HepG2 (cell line): Measurements from ENCODE around the gene CARHSP1. TPM values are rescaled to one million over a fixed set of nuclear protein-coding genes. Genes with fewer than 3 reads are reported as not detected.

Source experiments
- AKAP8 ChIP-seq: sonication (generic); formaldehyde crosslinking; IDR thresholded peaks from 2 replicates; pipeline ENCODE4 v1.5.1; 2020; ENCODE audit warnings: mild to moderate bottlenecking, missing genetic modification reagents
- DMAP1 ChIP-seq: IDR thresholded peaks from 2 replicates; pipeline ENCODE4 v1.6.1; 2016
- KDM4B ChIP-seq: sonication (generic); formaldehyde crosslinking; IDR thresholded peaks from 2 replicates; pipeline ENCODE4 v1.4.0; 2020; ENCODE audit warnings: missing genetic modification reagents
- KLF11 ChIP-seq: IDR thresholded peaks from 2 replicates; pipeline ENCODE4 v1.6.1; 2016; ENCODE audit warnings: missing compliant biosample characterization
- NCOA2 ChIP-seq: sonication (generic); formaldehyde crosslinking; IDR thresholded peaks from 2 replicates; pipeline ENCODE4 v1.8.0; 2022; ENCODE audit warnings: inconsistent platforms
- TAF1 ChIP-seq: sonication (generic); formaldehyde crosslinking; IDR thresholded peaks from 2 replicates; pipeline ENCODE4 v1.4.0; 2020; ENCODE audit warnings: missing genetic modification reagents
- ZNF562 ChIP-seq: sonication (generic); formaldehyde crosslinking; IDR thresholded peaks from 2 replicates; pipeline ENCODE4 v1.8.0; 2022; ENCODE audit warnings: missing genetic modification reagents, borderline replicate concordance
- polyA plus RNA-seq, 8 experiments: library from polyadenylated mRNA; depleted of rRNA in 3 of 8; stranded (reverse) in 7 of 8; unstranded in 1 of 8; fragments of >200 nt; fragmentation: Illumina TruSeq in 4 of 8; extraction: Trizol in 4 of 8; gene quantifications; 2 replicates each; pipeline versions ENCODE4 v1.2.1 to v1.2.3, GENCODE V29; 2011 to 2016; ENCODE audit warnings: low read depth in 4 of 8, missing spikeins in 1 of 8, mixed read lengths in 1 of 8; ENCODE audit not compliant: insufficient read depth in 1 of 8
- total RNA-seq, 5 experiments: library from RNA; depleted of rRNA; stranded (reverse); fragments of >200 nt; fragmentation: Illumina TruSeq; extraction: Trizol; gene quantifications; 2 replicates each; pipeline ENCODE4 v1.2.3, GENCODE V29; 2016; ENCODE audit warnings: low read depth in 1 of 5
- TF ChIP-seq, protein P1 (sequence below), 2 experiments: IDR thresholded peaks; 2 replicates each; pipeline ENCODE4 v1.6.1; 2011 to 2012; ENCODE audit warnings: low read length in 2 of 2, borderline replicate concordance in 1 of 2, low read depth in 1 of 2, mild to moderate bottlenecking in 1 of 2, moderate library complexity in 1 of 2
- TF ChIP-seq, protein P2 (sequence below): sonication (generic); formaldehyde crosslinking; IDR thresholded peaks from 2 replicates; pipeline ENCODE4 v1.5.0; 2020; ENCODE audit warnings: mild to moderate bottlenecking, missing genetic modification reagents, moderate library complexity
- TF ChIP-seq, protein P3 (sequence below): sonication (generic); formaldehyde crosslinking; IDR thresholded peaks from 2 replicates; pipeline ENCODE4 v1.4.0; 2020; ENCODE audit warnings: missing genetic modification reagents
- TF ChIP-seq, protein P4 (sequence below): sonication (generic); formaldehyde crosslinking; IDR thresholded peaks from 2 replicates; pipeline ENCODE4 v1.5.0; 2020; ENCODE audit warnings: missing genetic modification reagents
- TF ChIP-seq, protein P5 (sequence below): sonication (generic); formaldehyde crosslinking; IDR thresholded peaks from 2 replicates; pipeline ENCODE4 v1.4.0; 2020; ENCODE audit warnings: mild to moderate bottlenecking, low read depth, missing genetic modification reagents
- TF ChIP-seq, protein P6 (sequence below): IDR thresholded peaks from 2 replicates; pipeline ENCODE4 v1.6.1; 2016; ENCODE audit warnings: mild to moderate bottlenecking, missing biosample characterization, missing genetic modification reagents
- TF ChIP-seq, protein P7 (sequence below): sonication (generic); formaldehyde crosslinking; IDR thresholded peaks from 2 replicates; pipeline ENCODE4 v1.5.0; 2020; ENCODE audit warnings: missing genetic modification reagents

Gene CARHSP1
- total and polyA plus RNA-seq, 2 of the 13 experiments (the other 11 are each of a cell fraction or from before 2014, with no cell fraction given), result 173 to 345 TPM

DNA sequence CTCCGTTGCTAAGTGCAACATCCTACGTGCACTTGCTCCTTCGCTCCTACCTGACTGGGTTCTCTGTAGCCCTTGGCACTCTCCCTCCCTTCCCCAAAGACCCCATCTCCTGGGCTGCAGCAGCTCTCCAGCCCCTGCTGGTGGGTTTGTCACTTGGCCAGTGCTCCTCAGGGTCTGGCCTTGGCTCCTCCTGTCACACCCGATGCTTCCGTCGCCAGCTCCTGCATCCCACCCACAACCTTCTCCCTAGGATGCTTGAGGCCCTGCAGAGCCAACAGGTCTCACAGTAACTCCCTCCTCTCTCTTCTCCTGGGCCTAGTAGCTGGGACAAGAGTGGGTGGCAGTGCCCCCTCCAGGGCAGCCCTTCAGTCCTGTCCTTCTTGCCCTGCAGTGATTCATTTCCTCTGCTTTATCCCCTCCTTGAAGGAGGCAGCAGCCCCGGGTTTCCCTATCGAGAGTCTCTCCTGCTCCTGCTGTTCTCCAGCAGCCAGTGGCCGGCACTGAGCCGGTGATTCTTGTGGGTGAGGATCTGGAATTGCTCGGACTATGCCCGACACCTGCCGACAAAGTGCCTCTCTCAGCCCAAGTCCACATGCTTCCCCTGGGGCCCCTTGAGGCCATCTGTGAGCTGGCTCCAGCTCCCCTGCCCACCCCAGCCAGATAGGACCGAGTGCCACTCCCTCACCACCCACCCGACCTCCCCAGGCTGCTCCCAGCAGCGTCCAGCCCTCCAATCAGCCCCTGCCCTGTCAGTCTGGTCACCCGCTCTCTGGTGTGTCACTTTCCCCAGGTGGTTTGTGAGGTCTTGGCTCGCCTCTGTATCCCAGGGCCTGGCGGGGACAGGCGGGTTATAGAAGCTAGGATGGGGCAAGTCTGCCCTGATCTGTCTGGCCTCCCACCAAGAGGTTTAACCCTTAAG is 17.1 kb upstream of the CARHSP1 start (continued):
- TF ChIP-seq, protein P1, sequence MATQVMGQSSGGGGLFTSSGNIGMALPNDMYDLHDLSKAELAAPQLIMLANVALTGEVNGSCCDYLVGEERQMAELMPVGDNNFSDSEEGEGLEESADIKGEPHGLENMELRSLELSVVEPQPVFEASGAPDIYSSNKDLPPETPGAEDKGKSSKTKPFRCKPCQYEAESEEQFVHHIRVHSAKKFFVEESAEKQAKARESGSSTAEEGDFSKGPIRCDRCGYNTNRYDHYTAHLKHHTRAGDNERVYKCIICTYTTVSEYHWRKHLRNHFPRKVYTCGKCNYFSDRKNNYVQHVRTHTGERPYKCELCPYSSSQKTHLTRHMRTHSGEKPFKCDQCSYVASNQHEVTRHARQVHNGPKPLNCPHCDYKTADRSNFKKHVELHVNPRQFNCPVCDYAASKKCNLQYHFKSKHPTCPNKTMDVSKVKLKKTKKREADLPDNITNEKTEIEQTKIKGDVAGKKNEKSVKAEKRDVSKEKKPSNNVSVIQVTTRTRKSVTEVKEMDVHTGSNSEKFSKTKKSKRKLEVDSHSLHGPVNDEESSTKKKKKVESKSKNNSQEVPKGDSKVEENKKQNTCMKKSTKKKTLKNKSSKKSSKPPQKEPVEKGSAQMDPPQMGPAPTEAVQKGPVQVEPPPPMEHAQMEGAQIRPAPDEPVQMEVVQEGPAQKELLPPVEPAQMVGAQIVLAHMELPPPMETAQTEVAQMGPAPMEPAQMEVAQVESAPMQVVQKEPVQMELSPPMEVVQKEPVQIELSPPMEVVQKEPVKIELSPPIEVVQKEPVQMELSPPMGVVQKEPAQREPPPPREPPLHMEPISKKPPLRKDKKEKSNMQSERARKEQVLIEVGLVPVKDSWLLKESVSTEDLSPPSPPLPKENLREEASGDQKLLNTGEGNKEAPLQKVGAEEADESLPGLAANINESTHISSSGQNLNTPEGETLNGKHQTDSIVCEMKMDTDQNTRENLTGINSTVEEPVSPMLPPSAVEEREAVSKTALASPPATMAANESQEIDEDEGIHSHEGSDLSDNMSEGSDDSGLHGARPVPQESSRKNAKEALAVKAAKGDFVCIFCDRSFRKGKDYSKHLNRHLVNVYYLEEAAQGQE (IDR thresholded peaks at IDR 0.05; ENCODE audit: borderline replicate concordance in 1 of 2, low read depth in 1 of 2, low read length in 2 of 2), result no peak
- TF ChIP-seq TAF1 (CRISPR knock-in tag) (no peak), KLF11 (CRISPR knock-in tag) (0 out of 2 replicates have a peak, but pooled peaks have one; percentile 35), AKAP8 (CRISPR knock-in tag) (peak; percentile 17; the same call in 1 of the 2 replicates), DMAP1 (CRISPR knock-in tag) (no peak), ZNF562 (CRISPR knock-in tag) (no peak), NCOA2 (CRISPR knock-in tag) (no peak; the same call in 1 of the 2 replicates), KDM4B (CRISPR knock-in tag) (no peak)
- TF ChIP-seq, protein P2, sequence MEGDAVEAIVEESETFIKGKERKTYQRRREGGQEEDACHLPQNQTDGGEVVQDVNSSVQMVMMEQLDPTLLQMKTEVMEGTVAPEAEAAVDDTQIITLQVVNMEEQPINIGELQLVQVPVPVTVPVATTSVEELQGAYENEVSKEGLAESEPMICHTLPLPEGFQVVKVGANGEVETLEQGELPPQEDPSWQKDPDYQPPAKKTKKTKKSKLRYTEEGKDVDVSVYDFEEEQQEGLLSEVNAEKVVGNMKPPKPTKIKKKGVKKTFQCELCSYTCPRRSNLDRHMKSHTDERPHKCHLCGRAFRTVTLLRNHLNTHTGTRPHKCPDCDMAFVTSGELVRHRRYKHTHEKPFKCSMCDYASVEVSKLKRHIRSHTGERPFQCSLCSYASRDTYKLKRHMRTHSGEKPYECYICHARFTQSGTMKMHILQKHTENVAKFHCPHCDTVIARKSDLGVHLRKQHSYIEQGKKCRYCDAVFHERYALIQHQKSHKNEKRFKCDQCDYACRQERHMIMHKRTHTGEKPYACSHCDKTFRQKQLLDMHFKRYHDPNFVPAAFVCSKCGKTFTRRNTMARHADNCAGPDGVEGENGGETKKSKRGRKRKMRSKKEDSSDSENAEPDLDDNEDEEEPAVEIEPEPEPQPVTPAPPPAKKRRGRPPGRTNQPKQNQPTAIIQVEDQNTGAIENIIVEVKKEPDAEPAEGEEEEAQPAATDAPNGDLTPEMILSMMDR (CRISPR knock-in tag), result peak; percentile 58
- TF ChIP-seq, protein P3, sequence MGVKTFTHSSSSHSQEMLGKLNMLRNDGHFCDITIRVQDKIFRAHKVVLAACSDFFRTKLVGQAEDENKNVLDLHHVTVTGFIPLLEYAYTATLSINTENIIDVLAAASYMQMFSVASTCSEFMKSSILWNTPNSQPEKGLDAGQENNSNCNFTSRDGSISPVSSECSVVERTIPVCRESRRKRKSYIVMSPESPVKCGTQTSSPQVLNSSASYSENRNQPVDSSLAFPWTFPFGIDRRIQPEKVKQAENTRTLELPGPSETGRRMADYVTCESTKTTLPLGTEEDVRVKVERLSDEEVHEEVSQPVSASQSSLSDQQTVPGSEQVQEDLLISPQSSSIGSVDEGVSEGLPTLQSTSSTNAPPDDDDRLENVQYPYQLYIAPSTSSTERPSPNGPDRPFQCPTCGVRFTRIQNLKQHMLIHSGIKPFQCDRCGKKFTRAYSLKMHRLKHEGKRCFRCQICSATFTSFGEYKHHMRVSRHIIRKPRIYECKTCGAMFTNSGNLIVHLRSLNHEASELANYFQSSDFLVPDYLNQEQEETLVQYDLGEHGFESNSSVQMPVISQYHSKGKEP, result 0 out of 2 replicates have a peak, but pooled peaks have one; percentile 16
- TF ChIP-seq, protein P4, sequence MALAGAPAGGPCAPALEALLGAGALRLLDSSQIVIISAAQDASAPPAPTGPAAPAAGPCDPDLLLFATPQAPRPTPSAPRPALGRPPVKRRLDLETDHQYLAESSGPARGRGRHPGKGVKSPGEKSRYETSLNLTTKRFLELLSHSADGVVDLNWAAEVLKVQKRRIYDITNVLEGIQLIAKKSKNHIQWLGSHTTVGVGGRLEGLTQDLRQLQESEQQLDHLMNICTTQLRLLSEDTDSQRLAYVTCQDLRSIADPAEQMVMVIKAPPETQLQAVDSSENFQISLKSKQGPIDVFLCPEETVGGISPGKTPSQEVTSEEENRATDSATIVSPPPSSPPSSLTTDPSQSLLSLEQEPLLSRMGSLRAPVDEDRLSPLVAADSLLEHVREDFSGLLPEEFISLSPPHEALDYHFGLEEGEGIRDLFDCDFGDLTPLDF (CRISPR knock-in tag), result no peak
- TF ChIP-seq, protein P5, sequence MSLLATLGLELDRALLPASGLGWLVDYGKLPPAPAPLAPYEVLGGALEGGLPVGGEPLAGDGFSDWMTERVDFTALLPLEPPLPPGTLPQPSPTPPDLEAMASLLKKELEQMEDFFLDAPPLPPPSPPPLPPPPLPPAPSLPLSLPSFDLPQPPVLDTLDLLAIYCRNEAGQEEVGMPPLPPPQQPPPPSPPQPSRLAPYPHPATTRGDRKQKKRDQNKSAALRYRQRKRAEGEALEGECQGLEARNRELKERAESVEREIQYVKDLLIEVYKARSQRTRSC, result no peak
- TF ChIP-seq, protein P6, sequence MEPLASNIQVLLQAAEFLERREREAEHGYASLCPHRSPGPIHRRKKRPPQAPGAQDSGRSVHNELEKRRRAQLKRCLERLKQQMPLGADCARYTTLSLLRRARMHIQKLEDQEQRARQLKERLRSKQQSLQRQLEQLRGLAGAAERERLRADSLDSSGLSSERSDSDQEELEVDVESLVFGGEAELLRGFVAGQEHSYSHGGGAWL, result no peak
- TF ChIP-seq, protein P7, sequence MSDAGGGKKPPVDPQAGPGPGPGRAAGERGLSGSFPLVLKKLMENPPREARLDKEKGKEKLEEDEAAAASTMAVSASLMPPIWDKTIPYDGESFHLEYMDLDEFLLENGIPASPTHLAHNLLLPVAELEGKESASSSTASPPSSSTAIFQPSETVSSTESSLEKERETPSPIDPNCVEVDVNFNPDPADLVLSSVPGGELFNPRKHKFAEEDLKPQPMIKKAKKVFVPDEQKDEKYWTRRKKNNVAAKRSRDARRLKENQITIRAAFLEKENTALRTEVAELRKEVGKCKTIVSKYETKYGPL (CRISPR knock-in tag), result no peak
